ENCODE data around the gene XYLT1. TPM values are rescaled to one million over a fixed set of nuclear protein-coding genes. Genes with fewer than 3 reads are reported as not detected.

The XYLT1 gene
- total RNA-seq, 1 donor from 2014 or later = 17.6 TPM

DNA sequence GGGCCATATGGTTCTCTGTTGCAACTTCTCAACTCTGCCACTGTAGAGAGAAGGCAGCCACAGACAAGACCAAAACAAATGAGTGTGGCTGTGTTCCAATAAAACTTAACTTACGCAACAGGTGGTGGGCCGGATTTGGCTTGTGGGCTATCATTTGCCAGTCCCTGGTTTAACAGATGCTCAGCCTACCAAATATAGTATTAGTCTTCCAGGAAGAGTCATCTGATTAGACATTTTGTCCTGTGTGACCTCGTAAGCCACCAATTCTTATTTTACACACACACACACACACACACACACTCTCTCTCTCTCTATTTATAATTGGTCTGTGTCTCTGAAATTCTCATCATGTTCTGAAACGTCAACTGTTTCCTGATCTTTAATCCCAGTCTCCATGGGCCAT, 245.9 kb downstream of the XYLT1 start:
- TF ChIP-seq, protein P1, sequence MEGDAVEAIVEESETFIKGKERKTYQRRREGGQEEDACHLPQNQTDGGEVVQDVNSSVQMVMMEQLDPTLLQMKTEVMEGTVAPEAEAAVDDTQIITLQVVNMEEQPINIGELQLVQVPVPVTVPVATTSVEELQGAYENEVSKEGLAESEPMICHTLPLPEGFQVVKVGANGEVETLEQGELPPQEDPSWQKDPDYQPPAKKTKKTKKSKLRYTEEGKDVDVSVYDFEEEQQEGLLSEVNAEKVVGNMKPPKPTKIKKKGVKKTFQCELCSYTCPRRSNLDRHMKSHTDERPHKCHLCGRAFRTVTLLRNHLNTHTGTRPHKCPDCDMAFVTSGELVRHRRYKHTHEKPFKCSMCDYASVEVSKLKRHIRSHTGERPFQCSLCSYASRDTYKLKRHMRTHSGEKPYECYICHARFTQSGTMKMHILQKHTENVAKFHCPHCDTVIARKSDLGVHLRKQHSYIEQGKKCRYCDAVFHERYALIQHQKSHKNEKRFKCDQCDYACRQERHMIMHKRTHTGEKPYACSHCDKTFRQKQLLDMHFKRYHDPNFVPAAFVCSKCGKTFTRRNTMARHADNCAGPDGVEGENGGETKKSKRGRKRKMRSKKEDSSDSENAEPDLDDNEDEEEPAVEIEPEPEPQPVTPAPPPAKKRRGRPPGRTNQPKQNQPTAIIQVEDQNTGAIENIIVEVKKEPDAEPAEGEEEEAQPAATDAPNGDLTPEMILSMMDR (IDR thresholded peaks at IDR 0.05) = no peak
- DNase-seq (ENCODE audit: low spot score) = no peak
- H3K4me3 Mint-ChIP-seq (ENCODE audit: unreplicated experiment) = no peak overlapping the region
- peaks cover 6% of the 10 kb centered on the region for H3K4me1 Mint-ChIP-seq (ENCODE audit: low read depth)
- no peaks in the 10 kb centered on the region for H3K9me3 Mint-ChIP-seq (ENCODE audit: low read depth)
- H3K27me3 Mint-ChIP-seq (ENCODE audit: low read depth) = no peaks in the 10 kb centered on the region
- H3K36me3 Mint-ChIP-seq (ENCODE audit: low read depth) = no peaks in the 10 kb centered on the region
- no peak overlapping the region for H3K27ac Mint-ChIP-seq (ENCODE audit: unreplicated experiment)

DNA sequence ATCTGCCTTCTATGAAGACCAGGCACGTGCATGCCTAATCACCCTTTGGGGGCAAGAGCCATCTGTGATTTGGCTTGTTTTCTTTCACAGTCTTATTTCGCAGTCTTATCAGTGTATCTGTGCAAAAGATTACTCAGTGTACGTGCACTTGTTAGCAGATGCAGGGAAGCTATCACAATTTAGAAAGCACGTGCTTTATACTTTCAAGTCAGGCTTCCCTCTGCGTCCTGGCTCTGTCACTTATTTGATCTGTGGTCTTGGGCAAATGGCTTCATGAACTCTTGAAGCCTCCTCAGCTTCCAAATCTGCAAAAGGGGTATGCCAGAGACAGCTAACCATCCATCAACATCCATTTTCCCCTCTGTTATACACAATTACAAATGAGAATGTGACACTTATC, 246.4 kb downstream of the XYLT1 start:
- H3K27me3 Mint-ChIP-seq (ENCODE audit: low read depth) = no peaks in the 10 kb centered on the region
- DNase-seq (ENCODE audit: low spot score) = no peak
- TF ChIP-seq, protein P1 (IDR thresholded peaks at IDR 0.05) = no peak
- no peaks in the 10 kb centered on the region for H3K9me3 Mint-ChIP-seq (ENCODE audit: low read depth)
- H3K36me3 Mint-ChIP-seq (ENCODE audit: low read depth) = no peaks in the 10 kb centered on the region
- H3K4me3 Mint-ChIP-seq (ENCODE audit: unreplicated experiment) = no peak overlapping the region
- peaks cover 6% of the 10 kb centered on the region for H3K4me1 Mint-ChIP-seq (ENCODE audit: low read depth)
- H3K27ac Mint-ChIP-seq (ENCODE audit: unreplicated experiment) = no peak overlapping the region

- H3K27me3 Mint-ChIP-seq (ENCODE audit: low read depth) = no peaks in the 10 kb centered on the region
- TF ChIP-seq, protein P1 (IDR thresholded peaks at IDR 0.05) = no peak
- DNase-seq (ENCODE audit: low spot score) = no peak
- no peak overlapping the region for H3K4me3 Mint-ChIP-seq (ENCODE audit: unreplicated experiment)
- no peak overlapping the region for H3K27ac Mint-ChIP-seq (ENCODE audit: unreplicated experiment)
- no peaks in the 10 kb centered on the region for H3K36me3 Mint-ChIP-seq (ENCODE audit: low read depth)
- no peaks in the 10 kb centered on the region for H3K9me3 Mint-ChIP-seq (ENCODE audit: low read depth)
- H3K4me1 Mint-ChIP-seq (ENCODE audit: low read depth) = peaks cover 6% of the 10 kb centered on the region
Observed at GRCh38 chr16:17223576-17223975, 247.2 kb downstream of the XYLT1 start.

GRCh38 chr16:17222871-17223401, 247.8 kb downstream of the XYLT1 start:
- H3K4me1 Mint-ChIP-seq (ENCODE audit: low read depth) = peaks cover 6% of the 10 kb centered on the region
- DNase-seq (ENCODE audit: low spot score) = no peak

GRCh38 chr16:17219991-17220390, 250.8 kb downstream of the XYLT1 start:
- TF ChIP-seq, protein P1 (IDR thresholded peaks at IDR 0.05) = no peak
- H3K4me1 Mint-ChIP-seq (ENCODE audit: low read depth) = peaks cover 3% of the 10 kb centered on the region
- no peak overlapping the region for H3K4me3 Mint-ChIP-seq (ENCODE audit: unreplicated experiment)
- H3K36me3 Mint-ChIP-seq (ENCODE audit: low read depth) = no peaks in the 10 kb centered on the region
- no peaks in the 10 kb centered on the region for H3K27me3 Mint-ChIP-seq (ENCODE audit: low read depth)
- no peaks in the 10 kb centered on the region for H3K9me3 Mint-ChIP-seq (ENCODE audit: low read depth)
- DNase-seq (ENCODE audit: low spot score) = no peak
- no peak overlapping the region for H3K27ac Mint-ChIP-seq (ENCODE audit: unreplicated experiment)

More at GRCh38 chr16:17222871-17223401, 247.8 kb downstream of the XYLT1 start:
- no peak overlapping the region for H3K27ac Mint-ChIP-seq (ENCODE audit: unreplicated experiment)
- H3K27me3 Mint-ChIP-seq (ENCODE audit: low read depth) = no peaks in the 10 kb centered on the region
- no peaks in the 10 kb centered on the region for H3K36me3 Mint-ChIP-seq (ENCODE audit: low read depth)
- no peaks in the 10 kb centered on the region for H3K9me3 Mint-ChIP-seq (ENCODE audit: low read depth)
- H3K4me3 Mint-ChIP-seq (ENCODE audit: unreplicated experiment) = no peak overlapping the region
- TF ChIP-seq, protein P1 (IDR thresholded peaks at IDR 0.05) = no peak
